Mesothelial cell of epicardium (in vitro differentiated cells): ENCODE results near the gene RAB1B. TPM values are rescaled to one million over a fixed set of nuclear protein-coding genes. Genes with fewer than 3 reads are reported as not detected.

Experiments
- DNase-seq, 2 experiments: peaks; one replicate each; pipeline ENCODE4 v3.0.0; 2021; ENCODE audit warnings: low spot score in 2 of 2; ENCODE audit not compliant: unreplicated experiment in 2 of 2
- H3K27ac Mint-ChIP-seq: 2 replicates; pipeline ENCODE4 v1.8.0; 2021; ENCODE audit warnings: mixed read lengths
- H3K27me3 Mint-ChIP-seq: 2 replicates; pipeline ENCODE4 v1.8.0; 2021; ENCODE audit warnings: low read depth, mixed read lengths
- H3K36me3 Mint-ChIP-seq: 2 replicates; pipeline ENCODE4 v1.8.0; 2021; ENCODE audit warnings: mixed read lengths
- H3K4me1 Mint-ChIP-seq: 2 replicates; pipeline ENCODE4 v1.8.0; 2021; ENCODE audit warnings: mixed read lengths
- H3K4me3 Mint-ChIP-seq: 2 replicates; pipeline ENCODE4 v1.8.0; 2021; ENCODE audit warnings: mild to moderate bottlenecking, moderate library complexity, mixed read lengths
- H3K9me3 Mint-ChIP-seq: 2 replicates; pipeline ENCODE4 v1.8.0; 2021; ENCODE audit warnings: mixed read lengths
- CTCF ChIP-seq: fragments of 200-600 bp; sonication (generic); IDR thresholded peaks from one replicate; pipeline ENCODE4 v1.5.0; 2021; ENCODE audit warnings: antibody characterized with exemption; ENCODE audit not compliant: unreplicated experiment
- total RNA-seq: library from RNA; stranded (reverse); gene quantifications from 3 replicates; pipeline ENCODE4 v1.2.1, GENCODE V29; 2021

The RAB1B gene
- total RNA-seq, 1 donor from 2014 or later, result 91.8 TPM

- peaks cover 14% of the 10 kb centered on the region for H3K4me1 Mint-ChIP-seq
- H3K27ac Mint-ChIP-seq, result no peak overlapping the region
- no peak for DNase-seq
- TF ChIP-seq CTCF, result no peak
- no peaks in the 10 kb centered on the region for H3K9me3 Mint-ChIP-seq
- H3K4me3 Mint-ChIP-seq, result no peak overlapping the region
- H3K36me3 Mint-ChIP-seq, result no peaks in the 10 kb centered on the region
- peaks cover 54% of the 10 kb centered on the region for H3K27me3 Mint-ChIP-seq
Measured at GRCh38 chr11:66294626-66295620, 26.5 kb downstream of the RAB1B start.

- H3K36me3 Mint-ChIP-seq, result no peaks in the 10 kb centered on the region
- H3K9me3 Mint-ChIP-seq, result no peaks in the 10 kb centered on the region
- peaks cover 3% of the 10 kb centered on the region for H3K4me1 Mint-ChIP-seq
- no peak overlapping the region for H3K27ac Mint-ChIP-seq
- peaks cover 38% of the 10 kb centered on the region for H3K27me3 Mint-ChIP-seq
- TF ChIP-seq CTCF, result no peak
- no peak overlapping the region for H3K4me3 Mint-ChIP-seq
- no peak for DNase-seq
Measured at GRCh38 chr11:66297610-66298009, 29.2 kb downstream of the RAB1B start.

GRCh38 chr11:66299186-66299585, 30.7 kb downstream of the RAB1B start:
- Mint-ChIP-seq H3K27me3 (peaks cover 24% of the 10 kb centered on the region), H3K9me3 (no peaks in the 10 kb centered on the region), H3K36me3 (no peaks in the 10 kb centered on the region), H3K4me1 (no peaks in the 10 kb centered on the region), H3K27ac (no peak overlapping the region), H3K4me3 (no peak overlapping the region)
- DNase-seq, result no peak
- TF ChIP-seq CTCF, result no peak

GRCh38 chr11:66302656-66303055, 34.2 kb downstream of the RAB1B start:
- H3K4me3 Mint-ChIP-seq, result no peak overlapping the region
- no peaks in the 10 kb centered on the region for H3K4me1 Mint-ChIP-seq
- H3K27me3 Mint-ChIP-seq, result peaks cover 13% of the 10 kb centered on the region
- TF ChIP-seq CTCF, result no peak
- no peak for DNase-seq
- H3K9me3 Mint-ChIP-seq, result no peaks in the 10 kb centered on the region
- no peaks in the 10 kb centered on the region for H3K36me3 Mint-ChIP-seq
- no peak overlapping the region for H3K27ac Mint-ChIP-seq

- no peak for DNase-seq
- H3K27me3 Mint-ChIP-seq, result peaks cover 9% of the 10 kb centered on the region
- H3K4me3 Mint-ChIP-seq, result no peak overlapping the region
- no peaks in the 10 kb centered on the region for H3K36me3 Mint-ChIP-seq
- H3K4me1 Mint-ChIP-seq, result peaks cover 11% of the 10 kb centered on the region
- H3K27ac Mint-ChIP-seq, result no peak overlapping the region
- H3K9me3 Mint-ChIP-seq, result no peaks in the 10 kb centered on the region
- TF ChIP-seq CTCF, result no peak
Measured at GRCh38 chr11:66309475-66309874, 41.0 kb downstream of the RAB1B start.
